Effector memory CD8-positive, alpha-beta T cell (primary cell): ENCODE data around the gene MAPK11.

ENCODE experiments used
- ATAC-seq: fragments of 150-1000 bp; cut with Tn5 transposase; replicated peaks from 2 replicates; pipeline ENCODE4 v1.10.0; 2021; ENCODE audit warnings: mild to moderate bottlenecking, moderate library complexity
- DNase-seq, 3 experiments: peaks; one replicate each; pipeline ENCODE4 v3.0.0; 2021
- H3K27ac Mint-ChIP-seq, 2 donors: one replicate each; pipeline ENCODE4 v1.8.0; 2022; ENCODE audit warnings: mild to moderate bottlenecking in 2 of 2, mixed read lengths in 2 of 2, moderate library complexity in 2 of 2
- H3K27me3 Mint-ChIP-seq, 2 donors: one replicate each; pipeline ENCODE4 v1.8.0; 2022; ENCODE audit warnings: mixed read lengths in 2 of 2
- H3K36me3 Mint-ChIP-seq: one replicate; pipeline ENCODE4 v1.8.0; 2022; ENCODE audit warnings: mild to moderate bottlenecking, moderate library complexity, mixed read lengths; ENCODE audit not compliant: insufficient read depth
- H3K4me1 Mint-ChIP-seq, 2 donors: one replicate each; pipeline ENCODE4 v1.8.0; 2022; ENCODE audit warnings: low read depth in 2 of 2, mixed read lengths in 2 of 2
- H3K4me3 Mint-ChIP-seq, 2 donors: one replicate each; pipeline ENCODE4 v1.8.0; 2022; ENCODE audit warnings: mild to moderate bottlenecking in 2 of 2, mixed read lengths in 2 of 2, moderate library complexity in 2 of 2
- H3K9me3 Mint-ChIP-seq, 2 donors: one replicate each; pipeline ENCODE4 v1.8.0; 2022; ENCODE audit warnings: mixed read lengths in 2 of 2

Gene MAPK11

DNA sequence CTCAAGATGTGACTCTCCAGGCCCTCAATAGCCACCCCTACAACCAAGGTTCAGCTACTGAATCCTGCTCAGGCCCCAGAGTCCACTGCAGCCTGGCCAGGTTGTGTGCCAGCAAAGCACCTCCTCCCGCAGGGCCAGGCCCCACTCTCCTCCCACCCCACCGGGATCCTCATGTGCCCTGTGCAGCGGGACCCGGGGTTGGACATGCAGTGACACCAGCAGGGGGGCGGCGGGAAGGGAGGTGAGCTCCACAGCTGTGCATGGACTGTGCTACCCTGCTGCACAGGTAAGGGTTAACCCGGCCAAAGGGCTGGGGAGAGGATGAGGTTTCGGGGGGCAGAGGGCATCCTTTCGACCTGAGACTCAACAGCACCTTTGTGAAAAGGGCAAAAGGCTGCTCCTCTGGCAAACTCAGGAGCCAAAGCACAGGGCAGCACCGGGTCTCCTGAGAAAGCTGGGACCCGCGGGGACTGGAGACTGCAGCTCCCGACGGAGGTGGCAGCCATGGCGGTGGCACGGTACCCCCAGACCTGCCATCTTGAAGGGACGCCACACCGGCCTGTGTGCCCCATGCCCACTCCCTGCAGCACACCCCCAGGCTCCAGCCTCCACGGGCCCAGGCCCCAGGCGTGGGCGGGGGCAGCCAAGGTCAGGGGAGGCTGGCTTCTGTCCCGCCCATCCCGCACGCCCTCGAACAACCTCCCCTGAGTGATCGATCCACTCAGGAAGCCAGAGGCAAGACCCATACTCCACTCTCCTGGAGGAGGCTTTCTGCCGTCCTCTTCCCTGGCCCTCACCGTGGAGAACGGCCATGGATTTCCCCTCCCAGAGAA lies 26.7 kb upstream of the MAPK11 start:
- peaks cover 8 to 33% of the 10 kb centered on the region in 2 donors for H3K27me3 Mint-ChIP-seq
- no peak overlapping the region for H3K4me3 Mint-ChIP-seq
- ATAC-seq (no peak), DNase-seq (no peak)
- H3K36me3 Mint-ChIP-seq: peaks cover 2% of the 10 kb centered on the region
- no peak overlapping the region for H3K27ac Mint-ChIP-seq
- no peaks in the 10 kb centered on the region for H3K9me3 Mint-ChIP-seq
- peaks cover 0 to 6% of the 10 kb centered on the region in 2 donors for H3K4me1 Mint-ChIP-seq

DNA sequence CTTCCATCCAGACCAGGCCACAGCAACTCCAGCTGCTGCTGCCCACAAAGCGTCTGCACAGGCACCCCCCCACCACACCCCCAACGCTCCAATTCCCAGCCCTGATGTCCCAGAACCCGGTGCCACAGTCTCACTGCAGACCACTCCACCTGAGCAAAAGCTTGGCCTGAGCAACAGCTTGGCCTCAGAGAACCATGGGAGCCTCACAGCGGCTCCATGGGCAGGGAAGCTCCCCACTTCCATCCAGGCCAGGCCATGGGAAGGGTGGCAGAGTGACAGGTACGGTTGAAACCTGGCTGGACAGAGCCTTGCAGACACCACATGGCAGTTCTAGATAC lies 24.1 kb upstream of the MAPK11 start:
- no peak overlapping the region for H3K4me3 Mint-ChIP-seq
- peaks cover 0 to 6% of the 10 kb centered on the region in 2 donors for H3K4me1 Mint-ChIP-seq
- peaks cover 3% of the 10 kb centered on the region for H3K36me3 Mint-ChIP-seq
- DNase-seq: no peak
- ATAC-seq: no peak
- H3K9me3 Mint-ChIP-seq: no peaks in the 10 kb centered on the region
- peaks cover 12 to 50% of the 10 kb centered on the region in 2 donors for H3K27me3 Mint-ChIP-seq
- no peak overlapping the region for H3K27ac Mint-ChIP-seq

DNA sequence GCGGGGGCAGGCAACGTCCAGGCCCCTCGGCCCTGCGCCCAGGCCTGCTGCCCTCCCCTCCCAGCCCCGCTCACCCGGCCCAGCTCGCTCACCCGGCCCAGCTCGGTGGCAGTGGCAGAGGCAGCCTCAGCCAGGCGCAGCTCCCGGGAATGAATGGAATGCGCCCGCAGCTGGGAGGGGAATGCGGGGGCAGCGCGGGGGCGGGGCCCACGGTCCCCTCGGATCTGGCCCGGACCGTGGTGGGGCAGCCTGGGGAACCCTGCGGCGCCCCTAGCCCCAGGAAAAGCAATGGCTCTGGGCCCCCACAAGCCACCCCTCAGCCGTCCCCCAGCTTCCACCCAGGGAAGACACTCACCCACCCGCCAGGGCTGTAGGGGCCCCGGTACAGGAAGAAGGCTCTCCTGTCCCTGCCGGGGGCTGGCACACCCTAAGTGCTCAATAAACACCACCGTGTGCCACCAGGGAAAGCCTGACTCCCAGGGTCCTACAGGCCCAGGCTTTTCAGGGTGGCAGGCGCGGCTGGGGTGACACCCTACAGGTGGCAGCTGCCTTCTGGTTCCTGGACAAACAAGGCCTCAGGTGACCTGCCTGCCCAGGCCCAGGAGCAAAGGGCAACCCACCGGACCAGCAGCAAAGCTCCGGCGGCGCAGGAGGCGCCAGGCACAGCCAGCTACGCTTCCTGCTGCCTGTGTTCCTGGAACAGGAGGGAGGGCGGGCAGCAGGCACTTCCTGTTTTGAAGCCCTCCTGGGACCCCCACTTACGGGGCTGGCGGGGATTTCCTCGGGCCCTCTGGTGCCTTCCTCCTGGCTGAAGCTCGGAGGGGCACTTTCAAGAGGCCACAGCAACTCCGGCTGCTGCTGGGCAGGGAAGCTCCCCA lies 23.5 kb upstream of the MAPK11 start:
- peaks cover 0 to 6% of the 10 kb centered on the region in 2 donors for H3K4me1 Mint-ChIP-seq
- no peak overlapping the region for H3K4me3 Mint-ChIP-seq
- peaks cover 12 to 46% of the 10 kb centered on the region in 2 donors for H3K27me3 Mint-ChIP-seq
- H3K9me3 Mint-ChIP-seq: no peaks in the 10 kb centered on the region
- ATAC-seq (no peak), DNase-seq (no peak)
- H3K27ac Mint-ChIP-seq: no peak overlapping the region
- peaks cover 3% of the 10 kb centered on the region for H3K36me3 Mint-ChIP-seq

DNA sequence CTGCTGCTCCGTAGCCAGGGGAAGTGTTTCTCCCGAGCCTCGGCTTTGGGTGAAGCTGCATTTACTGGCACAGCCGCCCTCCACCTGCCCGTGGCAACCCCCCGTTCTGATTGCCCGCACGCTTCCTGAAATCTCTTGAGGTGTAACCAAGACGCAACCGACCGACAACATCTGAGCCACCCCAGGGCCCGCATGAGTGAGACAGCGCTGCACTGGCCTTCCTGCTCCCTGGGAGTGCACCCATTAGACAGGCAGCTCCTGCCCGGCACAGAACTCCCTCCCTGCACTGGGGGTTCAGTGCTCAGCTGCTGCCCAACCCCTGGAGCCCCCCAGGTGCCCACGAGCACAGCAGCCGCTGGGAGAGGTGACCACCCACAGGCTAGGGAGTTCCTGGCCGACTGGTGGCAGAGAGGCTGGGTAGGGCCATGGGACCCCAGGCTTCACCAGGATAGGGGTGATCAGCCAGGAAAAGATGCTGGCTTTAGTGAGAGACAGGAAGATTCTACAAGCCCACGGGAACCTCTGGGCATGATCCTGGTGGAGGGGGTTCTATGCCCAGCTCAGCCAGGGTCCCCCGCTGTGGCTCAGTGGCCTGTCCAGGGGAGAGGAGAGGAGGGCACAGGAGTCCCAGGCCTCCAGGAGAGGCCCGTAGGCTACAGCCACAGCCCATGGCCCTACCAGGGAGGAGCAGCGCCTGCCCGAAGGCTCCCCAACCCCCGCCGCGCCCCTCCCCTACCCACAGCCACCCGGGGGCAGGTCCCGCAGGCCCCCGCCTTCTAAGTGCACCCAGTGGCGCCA lies 22.7 kb upstream of the MAPK11 start:
- Mint-ChIP-seq H3K4me3 (peak overlapping the region in 1 of 2 donors; percentile 1), H3K36me3 (peaks cover 3% of the 10 kb centered on the region), H3K27ac (no peak overlapping the region), H3K27me3 (peaks cover 12 to 38% of the 10 kb centered on the region in 2 donors), H3K4me1 (peaks cover 0 to 6% of the 10 kb centered on the region in 2 donors), H3K9me3 (no peaks in the 10 kb centered on the region)
- ATAC-seq (no peak), DNase-seq (no peak)

DNA sequence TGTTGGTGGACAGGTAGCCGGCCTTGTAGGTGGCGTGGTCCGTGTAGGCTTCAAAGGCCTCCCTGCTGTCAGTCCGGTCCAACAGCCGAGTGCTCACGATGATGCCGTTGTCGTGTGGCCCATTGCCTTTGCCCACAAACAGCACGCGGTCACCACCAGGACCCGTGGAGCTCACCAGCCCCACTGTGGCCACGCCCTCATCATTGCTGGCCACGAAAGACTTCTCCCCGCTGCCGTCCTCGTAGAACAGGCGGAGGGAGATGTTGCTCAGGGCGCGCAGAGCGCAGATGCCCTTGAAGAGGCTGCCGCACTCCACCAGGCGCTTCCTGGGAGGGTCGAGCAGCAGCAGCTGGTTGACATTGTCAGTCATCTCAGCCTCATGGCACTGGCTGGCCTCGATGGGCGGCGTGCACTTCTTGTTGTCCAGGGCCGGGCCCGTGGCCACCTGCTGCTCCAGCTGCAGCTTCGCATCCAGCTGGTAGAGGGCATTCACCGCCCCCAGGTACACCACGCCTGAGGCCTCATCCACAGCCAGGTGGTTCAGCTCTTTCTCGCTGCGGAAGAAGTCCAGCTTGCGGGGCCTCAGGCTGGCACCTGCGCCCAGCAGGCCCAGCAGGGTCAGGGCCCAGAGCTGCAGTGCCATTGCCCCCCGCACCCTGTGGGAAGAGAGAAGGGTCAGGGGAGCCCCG lies 19.9 kb upstream of the MAPK11 start:
- Mint-ChIP-seq H3K27me3 (peaks cover 12 to 29% of the 10 kb centered on the region in 2 donors), H3K9me3 (no peaks in the 10 kb centered on the region), H3K36me3 (peaks cover 3% of the 10 kb centered on the region), H3K27ac (no peak overlapping the region), H3K4me3 (no peak overlapping the region), H3K4me1 (peaks cover 0 to 6% of the 10 kb centered on the region in 2 donors)
- ATAC-seq (no peak), DNase-seq (no peak)

DNA sequence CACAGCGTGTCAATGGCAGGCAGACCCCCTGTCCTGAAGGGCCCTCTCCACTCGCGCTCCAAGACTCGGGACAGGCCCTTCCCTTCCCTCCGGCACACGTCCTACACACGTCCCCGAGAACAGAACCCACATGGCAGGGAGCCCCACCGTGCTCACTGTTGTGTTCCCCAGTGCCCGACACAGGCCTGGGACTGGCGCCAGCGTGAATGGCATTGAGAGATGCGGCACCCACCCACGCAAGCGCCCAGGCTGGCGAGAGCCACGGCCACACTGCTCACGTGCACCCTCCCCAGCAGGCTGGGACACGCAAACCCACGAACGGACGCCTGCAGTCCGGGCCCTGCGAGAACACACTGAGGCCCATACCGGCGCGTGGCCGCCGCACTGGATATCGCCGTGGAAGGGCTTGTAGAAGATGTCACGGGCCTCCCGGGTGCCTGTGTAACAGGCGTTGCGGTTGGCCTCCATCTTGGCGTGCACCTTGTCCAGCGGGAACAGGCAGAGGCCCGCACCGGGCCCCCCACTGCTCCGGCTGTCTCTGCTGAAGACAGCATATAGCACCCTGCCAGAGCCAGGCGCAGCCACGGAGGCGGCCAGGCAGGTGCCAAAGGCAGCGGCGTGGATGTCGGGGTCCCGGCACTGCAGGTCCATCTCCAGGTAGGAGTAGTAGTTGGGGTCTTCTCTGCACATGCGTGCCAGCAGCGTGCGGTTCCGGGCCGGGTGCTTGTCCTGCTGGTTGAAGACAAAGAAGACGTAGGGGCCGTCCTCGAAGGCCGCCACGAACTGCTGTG lies 19.2 kb upstream of the MAPK11 start:
- no peak overlapping the region for H3K4me3 Mint-ChIP-seq
- no peak overlapping the region for H3K27ac Mint-ChIP-seq
- peaks cover 3% of the 10 kb centered on the region for H3K36me3 Mint-ChIP-seq
- H3K4me1 Mint-ChIP-seq: peaks cover 0 to 6% of the 10 kb centered on the region in 2 donors
- ATAC-seq (no peak), DNase-seq (no peak)
- H3K27me3 Mint-ChIP-seq: peaks cover 12 to 36% of the 10 kb centered on the region in 2 donors
- no peaks in the 10 kb centered on the region for H3K9me3 Mint-ChIP-seq

DNA sequence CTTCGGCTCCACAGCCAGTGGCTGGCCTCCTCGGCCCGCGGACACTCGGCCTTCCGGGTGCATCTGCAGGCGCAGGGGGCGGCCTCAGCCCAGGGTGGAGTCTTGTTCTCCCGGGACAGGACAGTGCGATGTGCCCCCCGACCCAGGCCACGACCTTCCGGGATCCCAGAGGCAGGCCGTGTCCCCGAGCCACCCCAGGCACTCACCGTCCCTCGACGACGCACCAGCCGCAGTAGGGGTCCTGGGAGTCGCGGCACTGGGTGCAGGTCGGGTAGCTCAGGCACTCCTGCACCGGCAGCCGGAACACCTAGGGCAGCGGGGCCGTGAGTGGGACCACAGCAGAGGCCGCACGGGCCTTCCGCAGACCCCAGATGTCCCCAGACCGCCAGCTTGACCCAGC lies 17.6 kb upstream of the MAPK11 start:
- no peak for ATAC-seq
- Mint-ChIP-seq H3K27ac (no peak overlapping the region), H3K9me3 (no peaks in the 10 kb centered on the region), H3K36me3 (peaks cover 3% of the 10 kb centered on the region), H3K4me1 (peaks cover 0 to 6% of the 10 kb centered on the region in 2 donors), H3K4me3 (no peak overlapping the region), H3K27me3 (peaks cover 10 to 32% of the 10 kb centered on the region in 2 donors)
- no peak for DNase-seq

DNA sequence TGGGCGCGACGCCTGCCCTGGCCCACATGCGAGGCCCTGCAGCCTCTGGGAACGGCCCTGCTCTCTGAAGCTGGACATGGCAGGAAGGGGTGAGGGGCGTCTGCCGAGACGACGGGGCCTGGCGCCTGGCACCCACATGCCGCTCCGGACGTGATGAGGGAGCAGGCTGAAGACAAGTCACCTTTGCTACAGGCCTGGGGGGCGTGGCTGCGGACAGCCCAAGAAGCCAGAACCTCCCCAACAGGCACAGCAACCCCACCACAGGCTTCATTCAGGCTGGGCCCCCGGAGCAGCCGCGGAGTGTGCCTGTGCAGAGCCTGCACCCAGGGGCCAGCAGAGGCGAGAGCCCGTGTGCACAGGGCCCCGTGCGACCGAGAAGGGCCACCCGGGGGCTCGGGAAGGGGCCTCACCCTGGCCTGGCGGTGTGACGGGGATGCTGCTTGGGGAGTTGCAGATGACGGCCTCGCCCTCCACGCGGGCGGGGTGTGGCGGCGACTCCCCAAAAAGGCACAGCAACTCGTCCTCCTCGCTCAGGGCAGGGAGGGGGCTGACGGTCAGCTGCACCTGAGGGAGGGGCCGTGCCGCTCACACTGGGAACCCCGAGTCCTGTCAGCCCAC lies 16.6 kb upstream of the MAPK11 start:
- Mint-ChIP-seq H3K9me3 (no peaks in the 10 kb centered on the region), H3K4me3 (no peak overlapping the region), H3K4me1 (no peaks in the 10 kb centered on the region), H3K36me3 (peaks cover under 1% of the 10 kb centered on the region), H3K27me3 (peaks cover 4 to 23% of the 10 kb centered on the region in 2 donors), H3K27ac (no peak overlapping the region)
- DNase-seq: no peak
- ATAC-seq: no peak

DNA sequence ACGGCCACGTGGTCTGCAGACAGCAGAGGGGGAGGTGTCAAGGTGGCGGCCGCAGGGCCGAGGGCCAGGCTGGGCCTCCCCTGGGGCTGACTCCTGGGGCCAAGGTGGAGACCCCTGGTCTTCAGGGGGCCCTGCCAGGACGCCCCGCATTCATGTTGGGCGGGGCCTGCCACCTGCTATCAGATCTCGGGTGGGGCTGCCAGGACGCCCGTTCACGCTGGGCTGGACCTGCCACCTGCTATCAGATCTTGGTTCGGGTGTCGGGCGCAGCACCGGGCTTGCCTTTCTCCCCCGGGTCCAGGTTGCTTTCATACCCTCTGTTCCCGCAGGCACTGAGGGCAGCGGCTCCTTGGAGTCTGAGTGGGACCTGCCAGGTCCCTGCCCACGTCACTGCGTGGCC lies 16.1 kb upstream of the MAPK11 start:
- no peak overlapping the region for H3K27ac Mint-ChIP-seq
- H3K4me1 Mint-ChIP-seq: no peaks in the 10 kb centered on the region
- peaks cover 0 to 18% of the 10 kb centered on the region in 2 donors for H3K27me3 Mint-ChIP-seq
- ATAC-seq (no peak), DNase-seq (no peak)
- no peaks in the 10 kb centered on the region for H3K9me3 Mint-ChIP-seq
- H3K36me3 Mint-ChIP-seq: no peaks in the 10 kb centered on the region
- H3K4me3 Mint-ChIP-seq: no peak overlapping the region

DNA sequence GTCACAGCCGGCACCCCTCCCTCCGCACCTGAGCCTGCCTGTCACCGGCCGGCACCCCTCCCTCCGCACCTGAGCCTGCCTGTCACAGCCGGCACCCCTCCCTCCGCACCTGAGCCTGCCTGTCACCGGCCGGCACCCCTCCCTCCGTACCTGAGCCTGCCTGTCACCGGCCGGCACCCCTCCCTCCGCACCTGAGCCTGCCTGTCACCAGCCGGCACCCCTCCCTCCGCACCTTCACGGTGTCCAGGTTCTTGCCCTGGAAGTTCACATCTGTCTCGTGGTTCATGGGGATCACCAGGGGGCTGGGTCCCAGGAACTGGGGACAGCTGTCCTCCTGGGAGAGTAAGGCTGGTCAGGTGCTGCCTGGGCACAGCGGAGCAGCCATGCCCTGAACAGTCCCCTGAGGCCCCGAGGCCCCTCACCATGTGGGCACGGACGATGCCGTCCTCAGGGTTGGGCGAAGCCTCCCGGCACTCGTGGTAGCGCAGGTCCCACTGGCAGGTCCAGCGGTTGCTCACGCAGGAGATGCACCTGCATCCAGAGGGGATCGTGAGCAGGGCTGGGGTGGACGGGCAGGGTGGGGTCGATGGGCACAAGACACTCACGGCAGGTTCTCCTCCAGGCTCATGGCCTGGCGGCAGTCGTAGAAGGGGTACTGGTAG lies 15.5 kb upstream of the MAPK11 start:
- H3K36me3 Mint-ChIP-seq: peaks cover 1% of the 10 kb centered on the region
- H3K27ac Mint-ChIP-seq: no peak overlapping the region
- H3K4me3 Mint-ChIP-seq: no peak overlapping the region
- ATAC-seq (no peak), DNase-seq (no peak)
- no peaks in the 10 kb centered on the region for H3K4me1 Mint-ChIP-seq
- no peaks in the 10 kb centered on the region for H3K9me3 Mint-ChIP-seq
- H3K27me3 Mint-ChIP-seq: peaks cover 0 to 12% of the 10 kb centered on the region in 2 donors

DNA sequence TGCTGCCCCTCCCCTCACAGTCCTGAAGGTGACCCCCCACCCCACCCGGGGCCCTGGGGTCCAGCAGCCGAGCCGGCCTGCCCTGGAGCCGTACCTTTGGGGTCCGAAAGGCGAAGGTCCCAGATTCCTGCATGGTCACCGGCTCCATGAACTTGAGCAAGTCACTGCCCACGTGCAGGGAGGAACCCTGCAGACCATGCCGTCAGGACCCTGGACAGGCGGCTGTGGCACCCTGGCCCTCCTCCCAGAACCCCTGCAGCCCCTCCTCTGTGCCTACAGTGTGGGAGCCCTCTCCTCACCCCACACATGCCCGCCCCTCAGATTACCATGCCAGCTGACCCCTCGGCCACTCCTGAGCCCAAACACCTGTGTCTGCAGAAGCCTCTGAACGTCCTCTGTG lies 14.3 kb upstream of the MAPK11 start:
- ATAC-seq (no peak), DNase-seq (no peak)
- Mint-ChIP-seq H3K27me3 (peaks cover 0 to 7% of the 10 kb centered on the region in 2 donors), H3K27ac (no peak overlapping the region), H3K4me1 (no peaks in the 10 kb centered on the region), H3K4me3 (no peak overlapping the region), H3K36me3 (peaks cover 4% of the 10 kb centered on the region), H3K9me3 (no peaks in the 10 kb centered on the region)
